Right kidney (tissue), 1 donor: Measurements from ENCODE around the gene PRKG1.
"Not testable (repeated sequence)": the region's sequence is repeated elsewhere in the genome, so short reads cannot be mapped to it uniquely, and the experiment has no call there.

Experiments used
- DNase-seq: peaks from one replicate; pipeline ENCODE4 v3.0.0-alpha.2; 2016

Gene PRKG1

GRCh38 chr10:51708609-51709008 lies 634.3 kb downstream of the PRKG1 start:
- DNase-seq, result no peak

DNA sequence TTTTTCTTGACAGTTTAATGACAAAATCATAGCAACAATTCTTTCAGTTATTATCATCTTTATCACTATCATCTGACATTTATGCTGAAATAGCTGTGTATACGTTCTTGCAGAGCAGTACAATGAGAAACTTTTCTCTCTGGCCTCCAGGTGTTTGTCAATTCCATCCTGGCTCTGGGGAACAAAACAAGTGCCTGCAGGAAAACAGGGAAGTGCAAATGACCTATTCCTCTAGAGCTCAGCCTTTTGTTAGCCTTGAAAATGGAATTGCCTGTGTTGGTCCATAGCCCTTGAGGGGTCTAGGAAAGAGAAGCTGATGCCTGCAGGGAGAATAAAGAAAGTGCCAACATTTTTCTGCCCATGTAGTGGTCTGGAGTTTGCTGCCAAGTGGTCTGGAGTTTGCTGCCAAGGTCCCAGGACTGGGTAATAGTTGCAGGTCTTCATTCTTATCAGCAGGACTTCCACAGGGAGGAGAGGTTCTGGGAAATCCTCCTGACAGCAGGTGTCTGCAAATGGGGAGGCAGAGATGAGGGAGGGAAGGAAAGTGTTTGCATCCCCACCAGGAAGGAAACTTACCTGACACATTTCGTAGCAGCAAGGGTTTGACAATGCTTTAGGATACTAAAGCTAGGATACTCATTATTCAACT lies 635.2 kb downstream of the PRKG1 start:
- DNase-seq, result no peak

GRCh38 chr10:51711519-51711891 lies 637.2 kb downstream of the PRKG1 start:
- DNase-seq, result no peak

DNA sequence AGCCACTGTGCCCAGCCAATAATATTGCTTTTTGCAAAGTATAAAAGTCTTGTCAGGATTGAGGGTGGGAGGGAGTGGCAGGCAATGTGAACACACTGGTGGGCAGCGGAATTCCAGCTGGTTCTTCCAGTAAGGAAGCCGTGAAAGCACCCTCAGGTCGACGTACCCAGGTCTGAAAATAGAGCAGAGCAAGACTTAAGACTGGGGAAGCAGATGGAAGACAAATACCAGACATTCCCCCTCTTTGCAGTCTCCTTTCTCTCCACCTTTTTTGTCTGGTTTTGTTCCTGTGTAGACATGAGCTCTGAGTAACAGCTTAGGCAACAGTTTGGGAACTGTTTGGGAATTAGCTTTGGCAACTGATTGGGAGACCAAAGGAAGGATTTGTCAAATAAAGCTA lies 642.7 kb downstream of the PRKG1 start:
- DNase-seq, result no peak

DNA sequence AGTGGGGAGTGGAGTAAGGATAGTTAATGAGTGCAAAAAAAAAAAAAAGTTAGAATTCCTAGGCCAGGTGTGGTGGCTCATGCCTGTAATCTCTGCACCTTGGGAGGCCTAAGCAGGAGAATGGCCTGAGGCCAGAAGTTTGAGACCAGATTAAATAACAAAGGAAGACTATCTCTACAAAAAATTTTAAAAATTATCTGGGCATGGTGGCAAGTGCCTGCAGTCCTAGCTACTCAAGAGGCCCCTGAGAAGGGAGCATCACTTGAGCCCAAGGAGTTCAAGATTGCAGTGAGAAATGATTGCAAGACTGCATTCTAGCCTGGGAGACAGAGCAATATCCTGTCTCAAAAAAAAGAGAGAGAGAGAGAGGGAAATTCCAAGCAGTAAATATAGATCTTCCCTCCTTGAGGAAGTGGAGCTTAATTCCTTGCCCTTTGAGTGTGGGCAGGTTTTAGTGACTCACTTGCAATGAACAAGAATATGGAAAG lies 644.6 kb downstream of the PRKG1 start:
- DNase-seq, result no peak

DNA sequence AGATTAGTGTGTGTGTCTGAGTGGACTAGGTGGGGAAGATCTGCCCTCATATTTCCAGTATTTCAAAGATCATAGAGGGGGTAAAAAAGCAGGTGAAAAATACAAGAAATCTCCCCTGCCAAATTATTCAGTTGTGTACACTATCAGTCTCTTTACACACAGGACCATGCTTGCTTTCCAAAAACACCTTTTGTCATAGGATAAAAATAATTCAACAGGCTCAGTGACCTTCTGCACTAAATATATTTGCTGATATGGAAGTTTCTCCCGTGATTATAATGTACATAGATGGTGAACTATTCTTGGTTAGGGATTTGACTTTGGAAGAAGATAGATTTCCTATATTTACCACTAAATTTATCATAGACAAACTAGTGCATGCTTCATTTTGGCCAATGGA lies 649.8 kb downstream of the PRKG1 start:
- no peak for DNase-seq

DNA sequence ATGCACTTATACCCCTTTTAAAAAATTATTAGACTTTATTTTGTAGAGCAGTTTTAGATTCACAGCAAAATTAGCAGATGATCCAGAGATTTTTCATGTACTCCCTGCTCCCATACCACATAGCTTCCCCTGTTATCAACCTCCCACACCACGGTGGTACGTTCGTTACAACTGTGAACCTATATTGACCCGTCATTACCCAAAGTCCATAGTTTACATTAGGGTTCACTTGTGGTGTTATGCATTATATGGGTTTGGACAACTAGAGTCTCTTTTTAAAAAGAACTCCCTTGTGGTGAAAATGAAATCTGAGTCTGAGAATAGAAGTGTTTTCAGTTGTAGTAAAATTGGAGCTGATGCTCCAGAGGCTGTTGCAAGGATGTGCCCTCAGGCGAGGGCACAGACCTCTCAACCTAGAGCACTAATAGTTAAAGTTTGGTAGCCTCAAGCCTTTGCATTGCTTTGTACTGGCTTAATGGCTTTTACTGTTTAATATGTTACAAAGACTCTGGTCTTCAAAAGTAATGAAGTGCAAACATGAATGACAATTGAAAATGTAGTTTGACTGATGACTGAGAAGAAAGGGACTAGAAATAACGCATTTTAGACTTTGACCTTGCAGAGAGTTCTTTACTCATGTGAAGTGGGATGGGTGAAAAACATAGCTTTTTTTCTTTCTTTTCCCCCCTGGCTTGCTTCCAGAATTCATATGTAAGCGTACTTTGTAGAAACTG lies 655.7 kb downstream of the PRKG1 start:
- DNase-seq, result peak; percentile 26

- no peak for DNase-seq
Measured at GRCh38 chr10:51733057-51733456, 658.8 kb downstream of the PRKG1 start.

GRCh38 chr10:51743146-51743545 lies 668.9 kb downstream of the PRKG1 start:
- no peak for DNase-seq

DNA sequence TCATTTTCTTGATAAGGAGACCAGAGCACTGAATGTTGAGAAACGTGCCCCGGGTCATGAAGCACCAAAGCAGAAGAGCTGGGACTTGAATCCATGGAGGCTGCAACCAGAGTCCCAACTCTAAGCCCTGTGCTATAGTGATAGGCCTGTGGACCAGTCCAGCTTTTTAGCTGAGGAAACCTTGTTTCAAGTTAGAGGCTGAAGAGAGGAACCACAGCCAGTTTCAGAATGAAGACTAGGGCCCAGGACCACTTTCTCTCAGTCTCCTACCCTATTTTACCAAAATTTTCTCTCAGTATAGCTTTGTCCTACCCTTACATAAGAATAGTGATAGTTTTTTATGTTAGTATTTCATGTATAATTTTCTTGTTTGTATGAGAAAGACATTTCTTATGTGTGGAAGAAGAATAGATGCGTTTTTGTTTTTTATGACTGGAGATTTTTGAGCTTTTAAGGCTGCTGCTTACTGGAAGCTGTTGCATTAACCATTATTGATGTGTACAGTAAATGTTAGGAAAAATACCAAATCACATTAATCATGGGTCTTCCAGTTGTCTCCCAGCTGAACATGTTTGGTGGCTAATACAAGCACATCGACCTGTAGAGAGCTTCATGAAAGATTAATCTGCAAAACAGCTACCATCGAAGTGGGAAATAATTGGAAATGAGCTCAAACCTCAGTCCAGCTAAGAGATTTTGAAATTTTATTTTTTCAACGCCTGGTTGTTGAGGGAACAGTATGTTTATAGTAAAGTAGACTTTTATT lies 670.1 kb downstream of the PRKG1 start:
- no peak for DNase-seq

GRCh38 chr10:51745397-51745796 lies 671.1 kb downstream of the PRKG1 start:
- DNase-seq, result no peak

- no peak for DNase-seq
Measured at GRCh38 chr10:51747216-51747615, 672.9 kb downstream of the PRKG1 start.

GRCh38 chr10:51748959-51749358 lies 674.7 kb downstream of the PRKG1 start:
- DNase-seq, result no peak

- no peak for DNase-seq
Measured at GRCh38 chr10:51758366-51758765, 684.1 kb downstream of the PRKG1 start.

- not testable (repeated sequence) for DNase-seq
Measured at GRCh38 chr10:51758838-51759237, 684.6 kb downstream of the PRKG1 start.

GRCh38 chr10:51759896-51760534 lies 685.7 kb downstream of the PRKG1 start:
- DNase-seq, result no peak

DNA sequence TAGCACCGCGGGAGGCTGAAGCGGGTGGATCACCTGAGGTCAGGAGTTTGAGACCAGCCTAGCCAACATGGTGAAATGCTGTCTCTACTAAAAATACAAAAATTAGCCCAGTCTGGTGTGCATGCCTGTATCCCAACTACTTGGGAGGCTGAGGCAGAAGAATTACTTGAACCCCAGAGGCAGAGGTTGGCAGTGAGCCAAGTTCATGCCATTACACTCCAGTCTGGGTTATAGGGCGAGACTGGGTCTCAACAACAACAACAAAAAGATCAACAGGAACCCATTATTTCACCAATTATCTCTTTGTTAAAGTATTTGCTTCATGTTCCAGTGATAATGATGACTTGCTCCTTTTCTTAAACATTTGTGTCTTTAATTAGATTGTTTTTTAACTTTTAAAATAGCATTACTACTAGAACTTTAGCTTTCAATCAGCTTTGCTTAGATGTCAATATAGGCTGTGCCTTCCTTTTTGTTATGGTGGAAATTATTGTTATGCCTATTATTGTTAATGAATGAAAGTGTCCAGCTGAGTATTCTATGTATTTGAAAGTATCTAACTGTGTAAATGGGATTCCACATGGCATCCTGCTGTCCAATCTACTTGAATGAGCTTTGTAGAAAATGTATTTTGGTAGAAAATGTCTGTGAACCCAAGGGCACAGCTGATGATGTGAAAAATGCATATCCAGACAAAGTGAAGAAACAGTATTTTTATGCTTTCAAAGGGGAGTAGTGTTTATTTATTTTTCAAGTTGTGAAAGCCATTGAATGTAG lies 686.8 kb downstream of the PRKG1 start:
- no peak for DNase-seq

- no peak for DNase-seq
Measured at GRCh38 chr10:51763746-51764145, 689.5 kb downstream of the PRKG1 start.

GRCh38 chr10:51765284-51765971 lies 691.1 kb downstream of the PRKG1 start:
- no peak for DNase-seq

- DNase-seq, result no peak
Measured at GRCh38 chr10:51766423-51767102, 692.3 kb downstream of the PRKG1 start.
